CD4-positive, alpha-beta T cell (primary cell): Measurements from ENCODE around the gene CDRT4. TPM values are rescaled to one million over a fixed set of nuclear protein-coding genes. Genes with fewer than 3 reads are reported as not detected.
"Not testable (repeated sequence)": the region's sequence is repeated elsewhere in the genome, so short reads cannot be mapped to it uniquely, and the experiment has no call there.

Experiments
- ATAC-seq: fragments of 200-7000 bp; cut with Tn5 transposase; one replicate; pipeline ENCODE4 v1.10.0; 2022; ENCODE audit warnings: mild to moderate bottlenecking; ENCODE audit not compliant: poor library complexity
- CTCF ChIA-PET: fragments of 350-600 bp; sonication (Branson Sonifier 250); formaldehyde crosslinking; loops from one replicate; lab custom pipeline; 2021; ENCODE audit warnings: antibody characterized with exemption, inconsistent platforms; lab: Charles Lee
- POLR2A ChIA-PET: fragments of 350-600 bp; sonication (Branson Sonifier 250); formaldehyde crosslinking; loops from one replicate; lab custom pipeline; 2021; ENCODE audit warnings: antibody characterized with exemption, inconsistent platforms; lab: Charles Lee
- DNase-seq, 14 experiments: peaks; one replicate each; pipeline ENCODE4 v3.0.0-alpha.2; 2013 to 2020; ENCODE audit warnings: mixed read lengths in 2 of 14
- H3K27ac ChIP-seq, 2 donors: one replicate each; pipeline versions ENCODE4 v1.5.1 to v1.7.0; 2013; ENCODE audit warnings: low read length in 2 of 2, low read depth in 1 of 2, mild to moderate bottlenecking in 1 of 2
- H3K27me3 ChIP-seq, 2 experiments: 1 replicate in 1 of 2; 2 replicates in 1 of 2; pipeline versions ENCODE4 v1.6.1 to v1.7.0; 2013; ENCODE audit warnings: low read length in 2 of 2, control low read depth in 1 of 2, mild to moderate bottlenecking in 1 of 2, moderate library complexity in 1 of 2; ENCODE audit not compliant: insufficient read depth in 2 of 2, control insufficient read depth in 1 of 2
- H3K36me3 ChIP-seq: one replicate; pipeline ENCODE4 v1.6.1; 2013; ENCODE audit warnings: low read length, control low read depth; ENCODE audit not compliant: insufficient read depth
- H3K4me1 ChIP-seq: one replicate; pipeline ENCODE4 v1.6.1; 2013; ENCODE audit warnings: low read length, control low read depth; ENCODE audit not compliant: insufficient read depth
- H3K4me3 ChIP-seq: one replicate; pipeline ENCODE4 v1.5.1; 2013; ENCODE audit warnings: mild to moderate bottlenecking, low read length, moderate library complexity
- H3K9me3 ChIP-seq, 2 experiments: 1 replicate in 1 of 2; 2 replicates in 1 of 2; pipeline versions ENCODE4 v1.6.1 to v1.7.0; 2013; ENCODE audit warnings: low read length in 2 of 2, mild to moderate bottlenecking in 2 of 2, control low read depth in 1 of 2, moderate library complexity in 1 of 2; ENCODE audit not compliant: control insufficient read depth in 1 of 2, insufficient read depth in 1 of 2
- H3K27ac Mint-ChIP-seq: one replicate; pipeline ENCODE4 v1.8.0; 2020; ENCODE audit warnings: mixed read lengths
- H3K27me3 Mint-ChIP-seq: one replicate; pipeline ENCODE4 v1.8.0; 2021; ENCODE audit warnings: mixed read lengths
- H3K36me3 Mint-ChIP-seq: one replicate; pipeline ENCODE4 v1.8.0; 2021; ENCODE audit warnings: low read depth, mixed read lengths
- H3K4me1 Mint-ChIP-seq: one replicate; pipeline ENCODE4 v1.8.0; 2021; ENCODE audit warnings: low read depth, mixed read lengths
- H3K4me3 Mint-ChIP-seq: one replicate; pipeline ENCODE4 v1.8.0; 2020; ENCODE audit warnings: mild to moderate bottlenecking, mixed read lengths
- H3K9me3 Mint-ChIP-seq: one replicate; pipeline ENCODE4 v1.8.0; 2020; ENCODE audit warnings: mixed read lengths
- CTCF ChIP-seq: fragments of 200-600 bp; IDR thresholded peaks from one replicate; pipeline ENCODE4 v1.8.0; 2022; ENCODE audit warnings: antibody characterized with exemption, mild to moderate bottlenecking
- intact Hi-C, 2 experiments: fragments of 100-400 bp; cut with DNase I in 1 of 2; cut with micrococcal nuclease in 1 of 2; formaldehyde crosslinking; loops; one replicate each; pipeline versions ENCODE4 v1.15.1 to v1.9.0; 2023 to 2025; cut with DNase I, micrococcal nuclease
- total RNA-seq, 174 experiments: library from RNA in 2 of 174; stranded (reverse) in 2 of 174; gene quantifications; one replicate each; pipeline ENCODE4 v1.2.3 and lab custom pipeline; 2021 to 2026

Gene CDRT4
- total RNA-seq, 2 experiments from 2014 or later = 0.89 to 3.3 TPM

GRCh38 chr17:15440347-15440746, 27.1 kb downstream of the CDRT4 start:
- H3K4me1 ChIP-seq = peaks cover 21% of the 10 kb centered on the region
- ChIA-PET CTCF (no interaction called here), POLR2A (no interaction called here)
- no peak overlapping the region for H3K27ac ChIP-seq
- Mint-ChIP-seq H3K27me3 (no peaks in the 10 kb centered on the region), H3K36me3 (peaks cover 55% of the 10 kb centered on the region), H3K4me1 (peaks cover 28% of the 10 kb centered on the region), H3K9me3 (peaks cover 3% of the 10 kb centered on the region), H3K4me3 (no peak overlapping the region), H3K27ac (no peak overlapping the region)
- peaks cover 6% of the 10 kb centered on the region for H3K36me3 ChIP-seq
- peaks cover 0 to 8% of the 10 kb centered on the region in 2 experiments for H3K9me3 ChIP-seq
- intact Hi-C loops = no loop called here
- no peak for TF ChIP-seq CTCF
- no peak overlapping the region for H3K4me3 ChIP-seq
- no peaks in the 10 kb centered on the region for H3K27me3 ChIP-seq
- DNase-seq (no peak), ATAC-seq (no peak)

- H3K9me3 ChIP-seq, H3K27ac ChIP-seq, H3K27me3 Mint-ChIP-seq, POLR2A ChIA-PET, H3K4me3 ChIP-seq, H3K36me3 ChIP-seq, intact Hi-C loops, H3K27ac Mint-ChIP-seq, DNase-seq, CTCF ChIA-PET, H3K9me3 Mint-ChIP-seq, H3K27me3 ChIP-seq, ATAC-seq, H3K4me3 Mint-ChIP-seq: not testable (repeated sequence)
- H3K4me1 Mint-ChIP-seq = peaks cover 19% of the 10 kb centered on the region
- peaks cover 55% of the 10 kb centered on the region for H3K36me3 Mint-ChIP-seq
- H3K4me1 ChIP-seq = peaks cover 13% of the 10 kb centered on the region
Observed at GRCh38 chr17:15439205-15439985, 28.0 kb downstream of the CDRT4 start.

- H3K36me3 Mint-ChIP-seq = peaks cover 55% of the 10 kb centered on the region
- TF ChIP-seq CTCF = no peak
- H3K9me3 Mint-ChIP-seq = peaks cover 3% of the 10 kb centered on the region
- no peak overlapping the region for H3K27ac Mint-ChIP-seq
- H3K4me1 Mint-ChIP-seq = peaks cover 17% of the 10 kb centered on the region
- ChIA-PET CTCF (no interaction called here), POLR2A (no interaction called here)
- no peaks in the 10 kb centered on the region for H3K27me3 ChIP-seq
- no peak overlapping the region for H3K4me3 Mint-ChIP-seq
- H3K4me1 ChIP-seq = peaks cover 13% of the 10 kb centered on the region
- DNase-seq (no peak), ATAC-seq (no peak)
- intact Hi-C loops = no loop called here
- H3K27ac ChIP-seq = no peak overlapping the region
- no peaks in the 10 kb centered on the region for H3K27me3 Mint-ChIP-seq
- no peak overlapping the region for H3K4me3 ChIP-seq
- H3K9me3 ChIP-seq = peaks cover 0 to 8% of the 10 kb centered on the region in 2 experiments
- H3K36me3 ChIP-seq = peaks cover 6% of the 10 kb centered on the region
Observed at GRCh38 chr17:15438491-15439105, 28.8 kb downstream of the CDRT4 start.
